ENCODE data around the gene KCNT2. TPM values are rescaled to one million over a fixed set of nuclear protein-coding genes. Genes with fewer than 3 reads are reported as not detected.

KCNT2 gene
- polyA plus RNA-seq, 1 of the 3 experiments (the other 2 are of a cell fraction) = 0.56 TPM

GRCh38 chr1:196502437-196502836, 105.8 kb downstream of the KCNT2 start:
- Histone ChIP-seq H3K27ac (ENCODE audit: low read depth in 2 of 2, low read length in 1 of 2) (no peak overlapping the region), H3K9ac (no peak overlapping the region), H3K9me3 (no peaks in the 10 kb centered on the region), H3K27me3 (ENCODE audit: insufficient read depth) (no peaks in the 10 kb centered on the region), H3K36me3 (replicated peaks in 1 of 2; ENCODE audit: control insufficient read depth in 1 of 2, insufficient read depth in 2 of 2, low read length in 1 of 2) (peaks cover 0 to under 1% of the 10 kb centered on the region in 2 experiments), H4K20me1 (ENCODE audit: insufficient read depth) (no peaks in the 10 kb centered on the region), H3K79me2 (ENCODE audit: insufficient read depth) (no peaks in the 10 kb centered on the region), H3K4me3 (ENCODE audit: low read depth in 2 of 2, low read length in 1 of 2) (no peak overlapping the region), H3K9me2 (no peaks in the 10 kb centered on the region), H2AFZ (ENCODE audit: low read depth) (no peak overlapping the region), H3F3A (replicated peaks; ENCODE audit: insufficient read depth) (no peaks in the 10 kb centered on the region), H3K4me2 (no peak overlapping the region), H3K4me1 (ENCODE audit: control insufficient read depth in 1 of 2, insufficient read depth in 2 of 2, low read depth in 1 of 2, low read length in 1 of 2) (no peaks in the 10 kb centered on the region)
- CTCF ChIA-PET = no interaction called here
- WGBS (ENCODE audit: low lambda C conversion rate) = 84% methylated on average over 2 of the region's 2 CpGs
- DNase-seq = no peak
- POLR2A ChIA-PET = no interaction called here
- TF ChIP-seq FOXM1 (IDR thresholded peaks at IDR 0.05; ENCODE audit: low read depth) = no peak
- TF ChIP-seq RAD21 (IDR thresholded peaks at IDR 0.05; ENCODE audit: low read length) = no peak
- no peak for TF ChIP-seq USF2 (IDR thresholded peaks at IDR 0.05; ENCODE audit: borderline replicate concordance, low read depth, low read length)
- TF ChIP-seq RCOR1 (IDR thresholded peaks at IDR 0.05; ENCODE audit: low read length) = no peak
- TF ChIP-seq NFIC (IDR thresholded peaks at IDR 0.05; ENCODE audit: borderline replicate concordance) = no peak
- TF ChIP-seq CTCF (IDR thresholded peaks at IDR 0.05) = no peak
- TF ChIP-seq USF1 (IDR thresholded peaks at IDR 0.05; ENCODE audit: borderline replicate concordance, low read depth) = no peak
- no peak for TF ChIP-seq MXI1 (IDR thresholded peaks at IDR 0.05; ENCODE audit: low read depth, low read length)
- no peak for TF ChIP-seq TCF12 (IDR thresholded peaks at IDR 0.05)
- TF ChIP-seq TAF1 (IDR thresholded peaks at IDR 0.05; ENCODE audit: borderline replicate concordance, low read depth, low read length) = no peak
- no peak for TF ChIP-seq JUND (IDR thresholded peaks at IDR 0.05)
- TF ChIP-seq, protein P1, sequence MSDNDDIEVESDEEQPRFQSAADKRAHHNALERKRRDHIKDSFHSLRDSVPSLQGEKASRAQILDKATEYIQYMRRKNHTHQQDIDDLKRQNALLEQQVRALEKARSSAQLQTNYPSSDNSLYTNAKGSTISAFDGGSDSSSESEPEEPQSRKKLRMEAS (IDR thresholded peaks at IDR 0.05; ENCODE audit: low read depth) = no peak
- no peak for TF ChIP-seq CHD2 (IDR thresholded peaks at IDR 0.05; ENCODE audit: low read length, partially characterized antibody)
- TF ChIP-seq ELF1 (IDR thresholded peaks at IDR 0.05) = no peak
- no peak for TF ChIP-seq FOSL2 (IDR thresholded peaks at IDR 0.05; ENCODE audit: borderline replicate concordance, low read depth)
- TF ChIP-seq EP300 (IDR thresholded peaks at IDR 0.05; ENCODE audit: borderline replicate concordance in 1 of 2, low read depth in 1 of 2, low read length in 1 of 2) = no peak
